HG03442 (cell line): ENCODE measurements around the gene SUSD3.

ENCODE experiments used
- ATAC-seq: cut with Tn5 transposase; IDR thresholded peaks from one replicate; pipeline ENCODE4 v1.9.1; 2021; ENCODE audit warnings: mild to moderate bottlenecking, moderate library complexity; ENCODE audit not compliant: unreplicated experiment

SUSD3 gene

DNA sequence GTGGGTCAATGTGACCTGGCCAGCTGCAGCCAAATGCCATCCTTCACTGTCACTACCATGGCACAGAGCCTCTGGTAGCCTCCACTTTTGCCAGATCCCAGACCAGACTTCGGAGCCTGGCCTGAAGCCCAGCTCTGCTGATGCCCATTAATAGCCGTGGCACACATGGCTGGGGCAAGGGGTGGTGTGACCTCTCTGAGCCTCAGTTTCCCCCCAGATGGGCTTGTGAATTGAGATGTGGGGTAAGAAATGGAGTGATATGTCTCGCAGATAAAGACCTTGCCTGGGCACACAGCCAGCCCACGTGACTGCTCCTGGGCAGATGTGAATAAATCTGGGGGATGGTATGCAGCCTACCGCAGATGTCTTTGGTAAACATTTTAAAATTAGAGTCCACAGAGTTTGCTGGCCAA lies 13.9 kb downstream of the SUSD3 start:
- no peak for ATAC-seq

DNA sequence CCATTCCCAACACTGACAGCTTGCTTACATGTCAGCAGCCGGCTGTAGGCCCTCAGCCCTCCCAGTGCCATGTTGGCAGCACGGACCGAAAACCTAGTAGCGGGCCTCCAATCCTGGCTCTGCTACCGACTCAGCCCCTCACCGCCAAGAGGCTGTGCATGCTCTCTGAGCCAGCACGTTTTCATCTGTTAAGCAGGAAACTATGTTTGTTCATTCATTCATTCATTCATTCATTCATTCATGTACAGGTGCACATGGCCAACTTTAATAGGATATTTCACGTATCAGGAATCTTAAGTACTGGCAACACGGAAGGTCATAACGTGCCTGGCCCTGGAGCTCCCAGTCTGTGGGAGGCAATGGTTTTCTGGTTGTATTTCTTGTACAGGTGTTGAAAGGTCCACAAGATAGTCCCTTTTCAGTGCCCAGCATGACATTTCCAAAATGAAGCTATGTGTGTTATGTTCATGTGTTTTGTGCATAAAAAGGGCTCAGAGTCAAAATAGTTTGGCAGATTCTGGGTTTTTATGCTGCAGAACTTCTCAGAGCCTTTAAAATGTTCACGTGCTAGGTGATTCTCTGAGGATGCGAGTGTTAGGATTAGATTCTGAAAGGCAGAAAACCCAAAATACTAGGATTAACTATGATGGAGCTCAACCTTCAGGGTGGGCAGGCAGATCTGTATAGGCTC lies 17.7 kb downstream of the SUSD3 start:
- no peak for ATAC-seq

DNA sequence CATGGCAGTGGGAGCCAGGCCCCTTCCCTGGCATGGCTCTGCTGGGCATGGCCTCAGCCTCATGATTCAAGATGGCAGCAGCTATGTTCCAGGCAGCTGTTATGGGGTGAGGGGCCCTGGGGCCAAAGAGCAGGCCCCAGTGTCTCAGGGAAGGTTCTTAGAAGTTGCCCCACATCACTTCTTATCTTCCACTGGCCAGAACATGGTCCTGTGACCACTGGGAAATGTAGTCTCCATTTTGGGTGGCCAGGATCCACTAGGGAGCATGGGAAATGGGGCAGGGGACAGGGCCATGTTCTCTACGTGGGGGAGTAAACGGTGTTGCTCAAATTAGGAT lies 18.3 kb downstream of the SUSD3 start:
- no peak for ATAC-seq

DNA sequence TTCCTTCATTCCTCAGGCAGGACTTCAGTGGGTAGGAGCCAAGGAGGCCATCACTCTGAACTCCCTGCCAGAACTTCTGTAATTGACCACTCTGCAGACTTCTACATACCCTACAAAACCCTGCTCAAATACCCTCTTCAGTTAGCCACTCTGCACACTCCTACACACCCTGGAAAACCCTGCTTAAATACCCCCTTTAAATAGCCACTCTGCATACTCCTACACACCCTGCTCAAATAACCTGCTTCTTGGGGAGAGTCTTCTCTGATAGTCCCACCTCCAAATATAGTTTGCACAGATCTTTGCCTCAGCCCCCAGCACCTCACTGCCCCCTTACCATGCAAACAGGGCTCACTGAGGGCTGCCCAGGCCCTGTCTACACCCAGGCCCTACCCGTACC lies 18.9 kb downstream of the SUSD3 start:
- no peak for ATAC-seq

DNA sequence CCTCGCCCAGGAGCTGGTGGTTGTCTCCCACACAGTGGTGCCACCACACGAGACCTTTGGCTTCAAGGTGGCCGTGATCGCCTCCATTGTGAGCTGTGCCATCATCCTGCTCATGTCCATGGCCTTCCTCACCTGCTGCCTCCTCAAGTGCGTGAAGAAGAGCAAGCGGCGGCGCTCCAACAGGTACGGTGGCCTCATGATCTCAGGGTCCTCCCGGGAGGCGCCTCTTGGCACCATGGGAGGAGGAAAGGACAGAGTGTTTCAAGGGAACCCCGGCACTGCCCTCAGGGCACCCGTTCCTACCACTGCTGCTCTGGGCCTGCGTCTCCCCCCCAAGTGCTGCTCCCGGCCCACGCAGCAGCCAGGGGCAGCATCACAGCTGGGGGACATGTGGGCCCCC lies 19.3 kb downstream of the SUSD3 start:
- no peak for ATAC-seq

DNA sequence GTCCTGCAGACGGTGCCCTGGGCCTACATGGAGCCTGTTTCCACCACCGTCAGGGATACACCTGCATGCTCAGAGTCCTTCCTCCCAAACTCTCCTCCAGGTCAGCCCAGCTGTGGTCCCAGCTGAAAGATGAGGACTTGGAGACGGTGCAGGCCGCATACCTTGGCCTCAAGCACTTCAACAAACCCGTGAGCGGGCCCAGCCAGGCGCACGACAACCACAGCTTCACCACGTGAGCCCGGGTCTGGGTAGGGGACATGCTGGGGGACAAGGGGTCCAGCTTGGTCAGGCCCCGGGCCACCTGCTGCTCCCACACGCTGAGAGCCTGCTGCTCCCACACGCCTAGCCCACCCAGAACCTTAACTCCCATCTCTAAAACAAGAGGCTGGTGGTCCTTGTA lies 20.9 kb downstream of the SUSD3 start:
- no peak for ATAC-seq

DNA sequence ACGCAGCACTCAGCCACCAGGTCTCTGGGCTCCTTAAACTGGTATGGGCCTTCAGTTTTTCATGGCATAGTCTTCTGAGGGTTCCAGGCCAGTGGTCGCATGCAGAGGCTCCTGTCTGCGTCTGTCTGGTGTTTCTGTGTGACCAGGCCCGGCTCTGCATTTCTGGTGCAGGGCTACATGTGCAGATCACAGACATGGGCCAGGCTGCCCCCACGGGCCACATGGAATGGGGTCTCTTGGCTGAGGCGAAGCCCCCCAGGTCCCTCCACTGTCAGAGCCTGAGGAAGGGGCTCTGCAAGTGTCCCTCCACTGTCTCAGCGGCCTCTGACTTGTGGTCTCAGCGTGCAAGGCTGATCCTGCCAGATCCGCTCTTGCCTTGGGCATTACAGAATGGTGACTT lies 21.9 kb downstream of the SUSD3 start:
- no peak for ATAC-seq

DNA sequence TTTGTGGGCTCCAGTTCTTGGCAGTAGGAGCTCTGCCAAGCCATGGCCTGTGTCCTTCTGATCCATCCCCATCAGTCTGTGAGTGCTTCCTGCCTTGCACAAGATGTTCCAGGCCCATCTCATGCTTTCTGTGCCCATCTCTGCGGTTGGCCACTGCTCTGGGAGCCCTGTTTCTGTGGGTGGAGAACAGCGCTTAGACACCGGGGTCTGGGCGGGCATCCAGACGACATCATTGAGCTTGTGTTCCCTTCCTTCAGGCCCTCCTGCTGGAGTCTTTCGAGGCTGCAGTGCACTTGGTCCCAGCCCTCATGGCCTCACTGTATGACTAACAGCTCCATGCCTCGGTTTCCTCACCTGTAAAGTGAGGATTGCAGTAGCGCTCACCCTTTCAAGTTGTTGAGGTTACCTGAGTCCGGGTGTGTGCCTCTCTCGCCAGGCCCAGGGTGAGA lies 22.6 kb downstream of the SUSD3 start:
- no peak for ATAC-seq

DNA sequence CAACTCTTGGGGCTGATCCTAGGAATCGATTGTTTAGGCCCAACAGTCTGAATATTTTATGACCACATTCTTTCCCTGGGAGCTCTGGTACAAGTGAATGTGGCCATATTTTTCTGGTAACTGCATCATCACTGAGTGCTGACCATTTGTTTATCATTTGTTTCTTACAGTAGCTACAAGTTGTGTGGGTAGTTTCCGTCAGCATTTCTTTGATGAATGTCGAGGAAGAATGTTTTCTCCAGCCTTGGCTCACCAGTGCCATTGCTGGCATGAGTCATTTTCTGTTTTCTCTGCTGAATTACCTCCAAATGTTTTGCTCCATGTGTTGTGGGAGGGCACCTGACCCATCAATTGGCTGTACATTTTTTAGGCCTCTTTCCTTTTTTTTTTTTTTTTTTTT lies 23.4 kb downstream of the SUSD3 start:
- no peak for ATAC-seq

DNA sequence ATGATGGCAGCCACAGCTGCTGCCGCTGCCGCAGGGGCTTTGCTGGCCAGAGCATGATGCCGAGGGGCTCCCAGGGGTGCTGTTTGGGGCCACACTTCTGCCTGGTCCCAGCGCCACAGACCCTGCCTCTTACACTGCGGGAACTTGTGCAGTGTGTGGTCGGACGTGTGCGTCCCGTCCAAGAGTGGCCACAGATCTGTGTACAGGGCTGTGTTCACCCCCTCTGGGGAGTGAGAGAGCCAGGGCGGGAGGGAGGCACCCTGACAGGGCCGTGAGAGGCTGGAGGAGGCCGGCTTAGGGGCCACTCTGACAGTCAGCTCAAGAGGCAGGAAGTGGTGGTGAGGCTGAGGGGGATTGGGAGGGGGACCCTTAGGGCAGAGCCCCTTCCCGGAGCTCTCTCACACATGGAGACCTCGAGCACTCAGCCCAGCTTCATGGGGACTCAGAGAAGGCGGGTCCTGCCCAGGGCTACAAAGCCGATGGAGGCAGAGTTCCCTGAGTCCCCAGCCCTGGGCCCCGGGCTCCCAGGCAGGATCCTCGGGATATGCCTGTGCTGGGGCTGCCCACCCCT lies 24.4 kb downstream of the SUSD3 start:
- ATAC-seq: no peak

DNA sequence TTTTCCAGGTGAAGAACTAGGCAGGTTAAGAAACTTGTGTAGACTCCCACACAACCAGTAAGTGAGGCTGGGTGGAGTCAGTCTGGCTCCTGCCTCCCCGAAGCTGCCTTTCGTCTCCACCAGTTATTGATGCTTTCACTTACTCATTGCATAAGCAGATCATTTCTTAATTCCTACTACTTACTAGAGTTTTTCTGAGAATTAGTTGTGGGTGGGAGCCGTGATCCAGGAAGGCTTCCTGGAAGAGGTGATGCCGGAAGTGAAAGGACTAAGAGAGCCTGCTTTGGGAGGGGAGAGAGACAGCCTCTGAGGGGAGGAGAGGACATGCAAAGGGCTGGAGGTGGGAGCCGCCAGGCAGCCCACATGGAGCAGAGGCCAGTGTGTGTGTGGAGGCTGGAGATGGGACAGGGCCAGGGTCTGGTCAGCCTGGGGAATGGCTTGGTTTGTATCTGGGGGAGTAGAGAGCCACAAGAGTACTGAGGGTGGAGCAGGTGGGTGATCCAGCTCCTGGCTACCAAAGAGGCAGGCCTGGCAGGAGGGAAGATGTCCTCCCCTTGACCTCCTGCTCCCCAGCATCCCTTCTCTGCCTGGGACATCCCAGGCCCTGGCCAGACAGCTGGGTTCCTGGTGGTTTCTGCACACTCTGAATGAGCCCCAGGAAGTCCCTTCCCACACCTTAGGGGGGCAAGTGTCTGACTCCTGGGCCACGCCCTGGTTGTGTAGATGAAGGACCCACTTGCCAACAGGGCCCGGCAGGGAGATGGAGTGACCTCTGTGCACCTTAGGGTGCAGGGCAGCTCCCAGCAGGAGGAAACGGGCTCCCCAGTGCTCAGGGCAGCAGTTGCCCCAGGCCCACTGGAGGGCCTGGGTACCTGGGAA lies 25.3 kb downstream of the SUSD3 start:
- no peak for ATAC-seq

DNA sequence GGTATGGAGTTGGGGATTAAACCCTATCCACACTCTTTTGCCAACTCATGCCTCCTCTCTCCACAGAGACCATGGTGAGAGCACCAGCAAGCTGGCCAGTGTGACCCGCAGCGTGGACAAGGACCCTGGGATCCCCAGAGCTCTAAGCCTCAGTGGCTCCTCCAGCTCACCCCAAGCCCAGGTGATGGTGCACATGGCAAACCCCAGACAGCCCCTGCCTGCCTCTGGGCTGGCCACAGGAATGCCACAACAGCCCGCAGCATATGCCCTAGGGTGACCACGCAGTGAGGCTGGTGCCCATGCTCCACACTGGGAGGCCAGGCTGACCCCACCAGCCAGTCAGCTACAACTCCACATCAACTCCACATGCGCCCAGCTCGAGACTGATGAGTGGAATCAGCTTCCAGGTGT lies 26.0 kb downstream of the SUSD3 start:
- ATAC-seq: no peak

DNA sequence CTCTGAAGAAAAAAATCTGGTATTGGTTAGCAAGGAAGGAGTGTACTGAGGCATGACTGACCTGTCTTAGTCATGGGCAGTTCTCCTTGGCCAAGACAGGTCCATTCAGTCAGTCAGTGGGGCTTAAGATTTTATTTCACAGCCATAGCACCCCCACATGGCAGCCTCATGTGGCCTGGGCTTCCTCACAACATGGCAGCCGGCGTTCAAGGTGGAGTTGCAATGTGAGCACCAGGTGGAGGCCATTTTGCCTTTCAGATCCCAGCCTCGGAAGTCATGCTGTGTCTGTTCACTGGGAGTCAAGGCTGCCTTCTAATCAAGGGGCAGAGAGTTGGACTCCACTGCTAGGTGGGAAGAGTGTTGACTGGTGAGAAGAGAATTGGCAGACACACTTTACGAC lies 27.2 kb downstream of the SUSD3 start:
- no peak for ATAC-seq

DNA sequence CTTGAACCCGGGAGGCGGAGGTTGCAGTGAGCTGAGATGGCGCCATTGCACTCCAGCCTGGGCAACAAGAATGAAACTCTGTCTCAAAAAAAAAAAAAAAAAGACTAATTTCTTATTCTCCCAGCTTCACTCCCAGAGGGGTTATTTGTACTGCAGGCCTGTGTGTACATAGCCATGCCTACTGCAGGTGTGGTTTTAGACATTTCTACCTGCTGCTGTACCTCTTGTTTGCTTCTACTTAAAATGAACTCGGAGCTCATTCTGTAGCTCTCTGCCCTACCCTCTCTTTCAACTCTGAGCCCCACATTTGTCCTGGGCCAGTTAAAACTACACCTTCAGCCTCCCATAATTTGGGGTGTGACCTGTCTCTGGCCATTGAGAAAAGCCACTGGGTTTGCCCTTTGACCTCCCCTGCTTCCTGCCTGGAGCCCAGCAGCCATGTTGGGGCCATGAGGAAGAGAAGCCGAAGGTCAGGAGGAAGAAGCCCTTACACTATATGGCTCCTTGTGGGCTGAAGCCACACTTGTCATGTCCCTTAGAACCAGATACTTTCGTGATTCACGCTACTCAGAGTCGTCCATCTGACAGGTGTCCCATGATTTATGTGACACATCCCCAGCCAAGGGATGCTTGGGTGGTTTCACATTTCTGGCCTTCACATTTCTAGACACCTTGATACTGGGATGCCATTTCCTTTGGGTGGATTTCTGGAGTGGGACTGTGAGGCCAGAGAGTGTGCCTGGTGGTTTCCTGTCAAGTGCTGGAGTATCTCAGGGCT lies 28.1 kb downstream of the SUSD3 start:
- ATAC-seq: no peak

DNA sequence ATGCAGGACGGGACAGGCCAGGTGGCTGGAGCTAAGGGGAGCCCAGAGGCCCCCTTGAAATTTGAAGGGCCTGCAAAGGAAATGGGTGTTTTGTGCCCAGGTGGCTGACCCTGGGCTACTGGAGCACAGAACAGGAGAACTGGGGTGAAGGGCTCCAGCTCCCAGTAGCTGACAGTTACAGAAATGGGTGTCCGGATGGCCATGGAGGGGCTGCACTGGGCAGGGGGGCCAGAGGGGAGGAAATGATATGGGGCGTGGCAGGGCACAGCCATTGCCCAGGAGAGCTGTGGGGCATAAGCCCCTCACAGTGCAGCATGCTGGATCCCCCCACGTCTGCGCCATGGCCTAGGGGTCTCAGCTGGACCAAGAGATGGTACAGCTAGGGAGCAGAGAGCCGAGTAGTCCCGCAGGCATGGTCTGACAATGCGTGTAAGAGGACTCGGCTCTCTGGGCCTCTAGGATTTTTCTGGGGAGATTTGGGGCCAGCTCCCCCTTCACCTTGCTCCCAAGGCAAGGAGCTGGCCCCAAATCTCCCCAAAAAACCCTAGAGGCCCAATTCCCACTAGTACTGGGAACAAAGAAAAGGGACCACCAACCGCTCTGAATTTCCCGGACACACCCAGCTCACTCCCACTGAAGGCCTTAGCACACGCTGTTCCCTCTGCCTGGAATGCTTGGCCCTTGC lies 29.6 kb downstream of the SUSD3 start:
- ATAC-seq: no peak

DNA sequence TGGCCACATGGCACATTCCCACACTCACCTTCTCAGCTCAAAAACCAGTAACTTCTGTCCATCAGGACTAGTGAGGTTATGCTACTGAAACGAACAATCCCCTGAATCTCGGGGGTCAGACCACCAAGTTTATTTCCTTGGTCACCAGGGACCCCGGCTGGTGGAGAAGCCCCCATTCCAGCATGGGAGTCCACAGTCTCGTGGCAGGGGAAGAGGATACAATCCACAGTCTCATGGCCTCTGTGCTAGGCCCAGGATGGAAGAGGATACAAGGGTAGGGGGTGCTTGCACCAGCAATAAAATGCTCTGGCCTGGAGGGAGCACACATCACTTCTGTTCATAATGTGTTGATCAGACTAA lies 30.1 kb downstream of the SUSD3 start:
- ATAC-seq: no peak

DNA sequence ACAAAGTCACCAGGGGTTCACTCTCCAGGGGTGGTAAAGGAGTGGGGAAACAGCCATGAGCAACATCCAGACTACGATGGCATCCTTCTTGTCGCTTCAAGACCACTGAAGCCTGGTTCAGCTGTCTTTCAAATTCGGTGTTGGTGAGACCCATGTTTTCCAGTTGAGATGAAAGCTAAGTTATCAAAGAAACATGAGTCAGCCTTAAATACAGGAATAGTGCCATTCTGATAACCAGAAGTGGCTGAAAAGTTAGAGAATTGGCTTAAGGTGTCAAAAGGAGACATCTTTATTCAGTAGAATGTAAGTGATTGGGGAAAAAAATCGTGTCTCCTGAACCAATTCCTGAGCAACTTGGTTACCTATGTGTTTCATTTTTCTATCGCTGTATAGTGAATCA lies 30.5 kb downstream of the SUSD3 start:
- ATAC-seq: no peak

DNA sequence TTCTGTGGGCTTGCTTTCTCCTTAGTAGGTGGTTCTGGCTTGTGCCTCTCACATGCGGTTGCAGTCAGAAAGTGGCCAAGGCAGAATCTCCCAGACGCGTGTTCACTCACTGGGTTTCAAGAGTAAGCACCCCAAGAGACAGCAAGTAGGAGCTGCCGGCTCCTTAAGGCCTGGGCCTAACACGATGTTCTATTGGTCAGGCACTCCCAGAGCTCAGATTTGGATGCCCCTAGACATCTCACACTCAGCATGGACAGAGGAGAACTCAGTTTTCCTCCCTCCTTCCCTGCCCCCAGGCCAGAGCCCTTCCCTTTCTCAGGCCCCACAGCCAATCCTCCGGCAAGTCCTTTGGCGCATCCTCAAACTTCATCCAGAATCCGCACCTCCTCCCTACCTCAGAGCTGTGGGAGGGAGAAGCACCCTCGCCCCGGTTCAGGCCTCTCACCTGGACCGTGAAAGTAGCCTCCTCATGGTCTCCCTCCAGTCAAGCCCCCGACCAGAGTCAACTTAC lies 31.0 kb downstream of the SUSD3 start:
- ATAC-seq: no peak

DNA sequence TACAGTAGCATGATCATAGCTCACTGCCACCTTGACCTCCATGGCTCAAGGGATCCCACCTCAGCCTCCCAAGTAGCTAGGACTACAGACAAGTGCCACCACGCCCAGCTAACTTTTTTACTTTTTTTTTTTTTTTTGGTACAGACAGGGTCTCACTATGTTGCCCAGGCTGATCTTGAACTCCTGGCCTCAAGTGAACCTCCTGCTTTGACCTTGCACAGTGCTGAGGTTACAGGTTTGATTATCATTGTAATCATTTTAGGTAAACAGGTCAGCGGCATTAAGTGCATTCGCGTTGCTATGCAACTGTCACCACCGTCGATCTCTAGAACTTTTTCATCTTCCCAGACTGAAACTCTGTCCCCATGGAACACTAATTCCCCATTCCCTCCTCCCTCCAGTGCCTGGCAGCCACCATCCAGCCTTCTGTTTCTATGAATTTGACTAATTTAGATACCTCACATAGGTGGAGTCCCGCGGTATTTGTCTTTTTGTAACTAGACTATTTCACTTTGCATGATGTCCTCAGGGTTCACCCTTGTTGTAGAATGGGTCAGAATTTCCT lies 31.7 kb downstream of the SUSD3 start:
- ATAC-seq: no peak

DNA sequence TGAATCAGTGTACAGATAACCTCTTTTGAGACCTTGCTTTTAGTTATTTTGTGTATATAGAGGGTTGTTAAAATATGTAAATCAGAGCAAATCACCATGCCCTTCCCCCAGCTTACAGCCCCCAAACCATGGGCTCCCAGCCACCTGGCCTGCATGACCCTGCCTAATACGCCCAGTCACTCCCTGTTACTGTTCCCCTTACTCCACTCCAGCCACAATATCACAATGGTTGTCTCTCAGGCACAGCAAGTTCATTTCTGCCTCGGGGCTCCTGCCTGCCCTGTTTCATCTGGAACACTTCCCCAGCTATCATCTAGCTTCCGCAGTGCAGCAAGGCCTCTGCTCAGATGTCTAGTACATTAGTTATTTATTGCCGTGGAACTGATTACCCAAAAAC lies 32.6 kb downstream of the SUSD3 start:
- ATAC-seq: no peak
